HEK293 (cell line): Measurements from ENCODE around the gene PTPRN2.
A peak's percentile ranks its signal among the peaks of the same experiment; 100 is the strongest.

Experiments
- CTCF ChIA-PET: fragments of 350-600 bp; formaldehyde crosslinking; extraction: SDS; loops from one replicate; lab custom pipeline; 2021; ENCODE audit warnings: antibody characterized with exemption; lab: Yijun Ruan, JAX
- POLR2A ChIA-PET: fragments of 300-600 bp; formaldehyde crosslinking; extraction: SDS; loops from one replicate; lab custom pipeline; 2020; ENCODE audit warnings: antibody characterized with exemption, inconsistent platforms; lab: Yijun Ruan, JAX
- H3K27ac ChIP-seq: fragments of 200-500 bp; sonication (Bioruptor generic); 2 replicates; pipeline ENCODE4 v1.5.1; 2014; ENCODE audit warnings: low read depth, low read length, control low read depth, inconsistent platforms; ENCODE audit errors: extremely low read depth
- H3K36me3 ChIP-seq, 2 experiments: fragments of 200-500 bp in 1 of 2; sonication (Bioruptor generic) in 1 of 2; 1 replicate in 1 of 2; 2 replicates in 1 of 2; pipeline ENCODE4 v1.5.1; 2014 to 2017; ENCODE audit warnings: inconsistent platforms in 2 of 2, low read length in 2 of 2; ENCODE audit not compliant: control insufficient read depth in 2 of 2, insufficient read depth in 1 of 2
- H3K4me1 ChIP-seq: fragments of 200-500 bp; sonication (Bioruptor generic); 2 replicates; pipeline ENCODE4 v1.5.1; 2014; ENCODE audit warnings: mild to moderate bottlenecking, low read length, inconsistent platforms; ENCODE audit not compliant: control insufficient read depth, insufficient read depth
- H3K4me3 ChIP-seq: 2 replicates; pipeline ENCODE4 v1.5.1; 2011; ENCODE audit warnings: low read depth, mild to moderate bottlenecking, control low read depth, low read length, moderate library complexity
- H3K9me3 ChIP-seq: fragments of 200-500 bp; sonication (Bioruptor generic); 2 replicates; pipeline ENCODE4 v1.5.1; 2014; ENCODE audit warnings: low read depth, low read length, inconsistent platforms; ENCODE audit not compliant: control insufficient read depth, insufficient read depth
- SCRT1 ChIP-seq: fragments of 450-650 bp; formaldehyde crosslinking; IDR thresholded peaks from 2 replicates; pipeline ENCODE4 v1.5.1; 2016; ENCODE audit warnings: missing biosample characterization, missing genetic modification characterization, borderline replicate concordance
- SP7 ChIP-seq: fragments of 450-650 bp; formaldehyde crosslinking; IDR thresholded peaks from 2 replicates; pipeline ENCODE4 v1.5.1; 2016; ENCODE audit warnings: missing biosample characterization, missing genetic modification characterization
- ZBTB21 ChIP-seq: fragments of 450-650 bp; formaldehyde crosslinking; IDR thresholded peaks from 2 replicates; pipeline ENCODE4 v1.5.1; 2017; ENCODE audit warnings: missing biosample characterization, missing genetic modification characterization
- ZIC2 ChIP-seq: fragments of 450-650 bp; formaldehyde crosslinking; IDR thresholded peaks from 2 replicates; pipeline ENCODE4 v1.5.1; 2016; ENCODE audit warnings: missing biosample characterization, missing genetic modification characterization
- ZNF121 ChIP-seq: fragments of 450-650 bp; formaldehyde crosslinking; IDR thresholded peaks from 2 replicates; pipeline ENCODE4 v1.5.1; 2016; ENCODE audit warnings: missing biosample characterization, missing genetic modification characterization
- ZNF157 ChIP-seq: fragments of 450-650 bp; formaldehyde crosslinking; IDR thresholded peaks from 2 replicates; pipeline ENCODE4 v1.5.1; 2016; ENCODE audit warnings: missing biosample characterization, missing genetic modification characterization
- ZNF211 ChIP-seq: fragments of 450-650 bp; formaldehyde crosslinking; IDR thresholded peaks from 2 replicates; pipeline ENCODE4 v1.5.1; 2016; ENCODE audit warnings: low read depth, missing biosample characterization, missing genetic modification characterization
- ZNF239 ChIP-seq: fragments of 450-650 bp; formaldehyde crosslinking; IDR thresholded peaks from 2 replicates; pipeline ENCODE4 v1.5.1; 2016; ENCODE audit warnings: missing biosample characterization, missing genetic modification characterization
- ZNF266 ChIP-seq: fragments of 450-650 bp; formaldehyde crosslinking; IDR thresholded peaks from 2 replicates; pipeline ENCODE4 v1.5.1; 2016; ENCODE audit warnings: missing biosample characterization, missing genetic modification characterization, low read depth
- ZNF274 ChIP-seq, 2 experiments: fragments of 200-500 bp in 1 of 2; fragments of 450-650 bp in 1 of 2; sonication (Bioruptor generic) in 1 of 2; formaldehyde crosslinking in 1 of 2; IDR thresholded peaks; 2 replicates each; pipeline versions ENCODE4 v1.5.1 to v1.6.1; 2014 to 2016; ENCODE audit warnings: borderline replicate concordance in 1 of 2, inconsistent platforms in 1 of 2, low read length in 1 of 2, missing biosample characterization in 1 of 2, missing genetic modification characterization in 1 of 2
- ZNF350 ChIP-seq: fragments of 450-650 bp; formaldehyde crosslinking; IDR thresholded peaks from 2 replicates; pipeline ENCODE4 v1.5.0; 2017; ENCODE audit warnings: missing biosample characterization, mild to moderate bottlenecking, missing genetic modification characterization
- ZNF501 ChIP-seq: fragments of 450-650 bp; formaldehyde crosslinking; IDR thresholded peaks from 2 replicates; pipeline ENCODE4 v1.5.1; 2016; ENCODE audit warnings: missing biosample characterization, missing genetic modification characterization
- ZNF624 ChIP-seq: fragments of 450-650 bp; formaldehyde crosslinking; IDR thresholded peaks from 2 replicates; pipeline ENCODE4 v1.5.1; 2017; ENCODE audit warnings: missing biosample characterization, missing genetic modification characterization
- TF ChIP-seq, protein P1 (sequence below): fragments of 450-650 bp; formaldehyde crosslinking; IDR thresholded peaks from 2 replicates; pipeline ENCODE4 v1.5.1; 2016; ENCODE audit warnings: missing biosample characterization, missing genetic modification characterization, borderline replicate concordance
- TF ChIP-seq, protein P2 (sequence below): fragments of 450-650 bp; formaldehyde crosslinking; IDR thresholded peaks from 2 replicates; pipeline ENCODE4 v1.5.1; 2016; ENCODE audit warnings: missing biosample characterization, missing genetic modification characterization
- TF ChIP-seq, protein P3 (sequence below): fragments of 450-650 bp; formaldehyde crosslinking; IDR thresholded peaks from 2 replicates; pipeline ENCODE4 v1.5.1; 2016; ENCODE audit warnings: missing biosample characterization, missing genetic modification characterization

PTPRN2 gene

DNA sequence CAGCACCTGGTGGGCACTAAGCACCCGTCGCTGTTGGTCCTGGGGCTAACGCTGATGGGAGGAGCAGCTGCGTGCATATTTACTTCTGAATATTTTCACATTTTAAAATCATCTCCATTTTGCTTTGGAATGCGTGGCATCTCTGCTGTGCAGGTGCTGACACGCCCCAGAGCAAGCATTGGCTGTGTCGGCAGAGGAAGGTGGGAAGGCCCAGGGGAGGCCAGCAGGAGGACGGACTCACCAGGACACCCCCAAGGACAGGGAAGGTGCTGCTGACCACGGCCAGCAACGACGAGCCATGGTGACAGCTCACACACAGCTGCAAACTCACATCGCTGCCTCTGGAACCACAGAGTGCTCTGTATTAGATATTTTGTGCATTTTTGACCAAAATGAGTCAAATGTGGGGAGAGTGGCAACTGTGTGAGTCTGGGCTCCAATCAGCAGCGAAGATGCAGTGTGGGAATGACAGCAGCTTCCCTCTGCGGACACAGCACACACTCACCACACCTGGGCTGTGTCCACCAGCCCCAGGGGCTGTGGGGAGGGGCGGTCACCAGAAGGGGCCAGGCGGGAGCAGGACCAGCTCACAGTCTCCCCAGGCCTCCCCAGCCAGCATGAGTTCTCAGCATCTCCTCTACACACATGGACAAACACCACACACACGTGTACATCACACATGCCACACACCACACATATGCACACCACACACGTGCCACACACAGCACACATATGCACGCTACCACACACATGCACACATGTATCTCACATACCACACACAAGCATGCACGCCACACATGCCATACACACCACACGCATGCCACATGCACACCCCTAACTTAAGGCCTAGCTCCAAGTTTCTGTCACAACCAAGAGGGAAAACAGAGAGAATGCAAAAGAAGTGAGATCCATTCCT is 58.2 kb downstream of the PTPRN2 start:
- ChIA-PET CTCF (no interaction called here), POLR2A (no interaction called here)
- Histone ChIP-seq H3K4me3 (no peak overlapping the region), H3K27ac (no peak overlapping the region), H3K4me1 (no peaks in the 10 kb centered on the region), H3K9me3 (no peaks in the 10 kb centered on the region), H3K36me3 (no peaks in the 10 kb centered on the region)
- TF ChIP-seq ZNF274 (IDR thresholded peaks at IDR 0.05; ENCODE audit: low read length) (no peak), ZNF274 (tag by site-specific recombination; IDR thresholded peaks at IDR 0.05; ENCODE audit: borderline replicate concordance) (0 out of 2 replicates have a peak, but pooled peaks have one; percentile 58), ZNF121 (no peak), ZNF501 (tag by site-specific recombination) (no peak)

DNA sequence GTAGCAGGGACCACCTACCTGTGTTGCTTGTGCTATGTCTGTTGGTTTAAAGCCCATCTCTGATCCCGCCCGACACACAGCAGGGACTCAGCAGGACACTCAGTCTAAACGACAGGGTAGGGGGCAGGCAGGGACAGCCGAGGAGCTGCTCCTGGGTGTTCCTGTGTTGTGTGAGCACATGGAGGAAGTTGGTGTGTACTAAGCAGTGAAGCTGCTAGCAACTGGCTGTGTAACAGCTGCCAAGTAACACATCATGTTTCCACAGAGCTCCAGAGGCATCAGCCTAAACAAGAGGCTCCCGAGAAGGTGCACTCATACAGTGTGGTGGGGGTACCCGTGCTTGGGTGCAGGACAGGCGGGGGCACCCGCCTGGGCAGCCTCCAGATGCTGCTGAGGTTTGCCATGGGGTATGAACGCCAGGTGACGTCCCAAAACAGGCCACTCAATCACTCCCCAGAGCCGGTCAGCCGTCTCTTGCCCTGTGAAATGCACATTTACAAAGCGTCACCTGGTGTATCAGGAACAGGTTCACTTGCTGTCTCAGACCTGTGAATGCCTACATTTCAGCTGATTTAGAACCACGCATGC is 59.6 kb downstream of the PTPRN2 start:
- CTCF ChIA-PET: no interaction called here
- no peak overlapping the region for H3K4me3 ChIP-seq
- H3K9me3 ChIP-seq: no peaks in the 10 kb centered on the region
- POLR2A ChIA-PET: no interaction called here
- no peaks in the 10 kb centered on the region for H3K36me3 ChIP-seq
- no peaks in the 10 kb centered on the region for H3K4me1 ChIP-seq
- TF ChIP-seq SCRT1 (no peak), ZIC2 (tag by site-specific recombination) (peak; percentile 37)
- no peak overlapping the region for H3K27ac ChIP-seq

DNA sequence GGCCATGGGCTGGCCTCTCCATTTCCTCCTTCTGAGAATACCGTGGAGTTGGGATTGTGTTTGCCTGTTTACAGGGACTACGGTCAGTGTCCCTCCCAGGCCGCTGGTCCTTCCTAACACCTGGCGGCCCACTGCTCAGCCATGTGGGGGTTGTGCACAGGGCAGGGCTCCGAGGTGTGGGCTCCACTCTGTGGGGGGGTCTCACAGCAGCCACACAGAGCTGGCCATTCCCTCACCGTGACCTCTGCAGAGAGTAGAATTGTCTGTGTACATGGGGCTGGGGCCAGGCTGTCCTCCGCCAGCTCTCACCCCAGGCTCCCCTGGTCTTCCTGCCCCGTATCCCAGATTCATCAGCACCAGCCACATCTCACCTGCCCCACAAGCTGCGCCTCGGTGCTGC is 60.1 kb downstream of the PTPRN2 start:
- no peak overlapping the region for H3K27ac ChIP-seq
- no peaks in the 10 kb centered on the region for H3K4me1 ChIP-seq
- H3K4me3 ChIP-seq: no peak overlapping the region
- no peaks in the 10 kb centered on the region for H3K36me3 ChIP-seq
- no peaks in the 10 kb centered on the region; the same call in 1 of the 2 replicates for H3K9me3 ChIP-seq
- POLR2A ChIA-PET: no interaction called here
- CTCF ChIA-PET: no interaction called here
- TF ChIP-seq ZNF624 (tag by site-specific recombination): no peak
- TF ChIP-seq ZNF350 (tag by site-specific recombination): no peak
- TF ChIP-seq ZNF157 (tag by site-specific recombination): no peak
- TF ChIP-seq, protein P1, sequence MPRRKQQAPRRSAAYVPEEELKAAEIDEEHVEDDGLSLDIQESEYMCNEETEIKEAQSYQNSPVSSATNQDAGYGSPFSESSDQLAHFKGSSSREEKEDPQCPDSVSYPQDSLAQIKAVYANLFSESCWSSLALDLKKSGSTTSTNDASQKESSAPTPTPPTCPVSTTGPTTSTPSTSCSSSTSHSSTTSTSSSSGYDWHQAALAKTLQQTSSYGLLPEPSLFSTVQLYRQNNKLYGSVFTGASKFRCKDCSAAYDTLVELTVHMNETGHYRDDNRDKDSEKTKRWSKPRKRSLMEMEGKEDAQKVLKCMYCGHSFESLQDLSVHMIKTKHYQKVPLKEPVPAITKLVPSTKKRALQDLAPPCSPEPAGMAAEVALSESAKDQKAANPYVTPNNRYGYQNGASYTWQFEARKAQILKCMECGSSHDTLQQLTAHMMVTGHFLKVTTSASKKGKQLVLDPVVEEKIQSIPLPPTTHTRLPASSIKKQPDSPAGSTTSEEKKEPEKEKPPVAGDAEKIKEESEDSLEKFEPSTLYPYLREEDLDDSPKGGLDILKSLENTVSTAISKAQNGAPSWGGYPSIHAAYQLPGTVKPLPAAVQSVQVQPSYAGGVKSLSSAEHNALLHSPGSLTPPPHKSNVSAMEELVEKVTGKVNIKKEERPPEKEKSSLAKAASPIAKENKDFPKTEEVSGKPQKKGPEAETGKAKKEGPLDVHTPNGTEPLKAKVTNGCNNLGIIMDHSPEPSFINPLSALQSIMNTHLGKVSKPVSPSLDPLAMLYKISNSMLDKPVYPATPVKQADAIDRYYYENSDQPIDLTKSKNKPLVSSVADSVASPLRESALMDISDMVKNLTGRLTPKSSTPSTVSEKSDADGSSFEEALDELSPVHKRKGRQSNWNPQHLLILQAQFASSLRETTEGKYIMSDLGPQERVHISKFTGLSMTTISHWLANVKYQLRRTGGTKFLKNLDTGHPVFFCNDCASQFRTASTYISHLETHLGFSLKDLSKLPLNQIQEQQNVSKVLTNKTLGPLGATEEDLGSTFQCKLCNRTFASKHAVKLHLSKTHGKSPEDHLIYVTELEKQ (tag by site-specific recombination): no peak
- TF ChIP-seq ZBTB21: no peak
- TF ChIP-seq, protein P2, sequence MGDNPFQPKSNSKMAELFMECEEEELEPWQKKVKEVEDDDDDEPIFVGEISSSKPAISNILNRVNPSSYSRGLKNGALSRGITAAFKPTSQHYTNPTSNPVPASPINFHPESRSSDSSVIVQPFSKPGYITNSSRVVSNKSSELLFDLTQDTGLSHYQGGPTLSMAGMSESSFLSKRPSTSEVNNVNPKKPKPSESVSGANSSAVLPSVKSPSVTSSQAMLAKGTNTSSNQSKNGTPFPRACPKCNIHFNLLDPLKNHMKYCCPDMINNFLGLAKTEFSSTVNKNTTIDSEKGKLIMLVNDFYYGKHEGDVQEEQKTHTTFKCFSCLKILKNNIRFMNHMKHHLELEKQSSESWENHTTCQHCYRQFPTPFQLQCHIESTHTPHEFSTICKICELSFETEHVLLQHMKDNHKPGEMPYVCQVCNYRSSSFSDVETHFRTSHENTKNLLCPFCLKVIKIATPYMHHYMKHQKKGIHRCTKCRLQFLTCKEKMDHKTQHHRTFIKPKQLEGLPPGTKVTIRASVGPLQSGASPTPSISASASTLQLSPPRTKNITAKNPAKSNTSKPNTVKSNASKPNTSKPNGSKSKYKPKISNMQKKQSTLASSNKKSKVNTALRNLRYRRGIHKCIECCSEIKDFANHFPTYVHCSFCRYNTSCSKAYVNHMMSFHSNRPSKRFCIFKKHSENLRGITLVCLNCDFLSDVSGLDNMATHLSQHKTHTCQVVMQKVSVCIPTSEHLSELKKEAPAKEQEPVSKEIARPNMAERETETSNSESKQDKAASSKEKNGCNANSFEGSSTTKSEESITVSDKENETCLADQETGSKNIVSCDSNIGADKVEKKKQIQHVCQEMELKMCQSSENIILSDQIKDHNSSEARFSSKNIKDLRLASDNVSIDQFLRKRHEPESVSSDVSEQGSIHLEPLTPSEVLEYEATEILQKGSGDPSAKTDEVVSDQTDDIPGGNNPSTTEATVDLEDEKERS (tag by site-specific recombination): no peak
- TF ChIP-seq ZNF266 (tag by site-specific recombination): no peak
- TF ChIP-seq ZNF211 (tag by site-specific recombination): no peak
- TF ChIP-seq, protein P3, sequence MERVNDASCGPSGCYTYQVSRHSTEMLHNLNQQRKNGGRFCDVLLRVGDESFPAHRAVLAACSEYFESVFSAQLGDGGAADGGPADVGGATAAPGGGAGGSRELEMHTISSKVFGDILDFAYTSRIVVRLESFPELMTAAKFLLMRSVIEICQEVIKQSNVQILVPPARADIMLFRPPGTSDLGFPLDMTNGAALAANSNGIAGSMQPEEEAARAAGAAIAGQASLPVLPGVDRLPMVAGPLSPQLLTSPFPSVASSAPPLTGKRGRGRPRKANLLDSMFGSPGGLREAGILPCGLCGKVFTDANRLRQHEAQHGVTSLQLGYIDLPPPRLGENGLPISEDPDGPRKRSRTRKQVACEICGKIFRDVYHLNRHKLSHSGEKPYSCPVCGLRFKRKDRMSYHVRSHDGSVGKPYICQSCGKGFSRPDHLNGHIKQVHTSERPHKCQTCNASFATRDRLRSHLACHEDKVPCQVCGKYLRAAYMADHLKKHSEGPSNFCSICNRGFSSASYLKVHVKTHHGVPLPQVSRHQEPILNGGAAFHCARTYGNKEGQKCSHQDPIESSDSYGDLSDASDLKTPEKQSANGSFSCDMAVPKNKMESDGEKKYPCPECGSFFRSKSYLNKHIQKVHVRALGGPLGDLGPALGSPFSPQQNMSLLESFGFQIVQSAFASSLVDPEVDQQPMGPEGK (tag by site-specific recombination): no peak
- no peak for TF ChIP-seq SP7
- no peak for TF ChIP-seq ZNF239 (tag by site-specific recombination)
